Natural killer cell (primary cell): ENCODE data around the gene TRRAP. TPM values are rescaled to one million over a fixed set of nuclear protein-coding genes. Genes with fewer than 3 reads are reported as not detected.

Experiments used
- ATAC-seq, 3 donors: fragments of 150-1000 bp in 2 of 3; fragments of 200-7000 bp in 1 of 3; cut with Tn5 transposase; 1 replicate in 1 of 3; 2 replicates in 2 of 3; pipeline ENCODE4 v1.10.0; 2021; ENCODE audit warnings: mild to moderate bottlenecking in 2 of 3, moderate library complexity in 2 of 3
- DNase-seq, 2 donors: peaks; one replicate each; pipeline versions ENCODE4 v3.0.0 to v3.0.0-alpha.2; 2013 to 2021; ENCODE audit warnings: mixed read lengths in 1 of 2
- H3K27ac ChIP-seq: one replicate; pipeline ENCODE4 v1.5.1; 2013; ENCODE audit warnings: mild to moderate bottlenecking, low read length
- H3K27me3 ChIP-seq: one replicate; pipeline ENCODE4 v1.6.1; 2013; ENCODE audit warnings: low read length; ENCODE audit not compliant: control insufficient read depth, insufficient read depth
- H3K36me3 ChIP-seq: one replicate; pipeline ENCODE4 v1.6.1; 2013; ENCODE audit warnings: low read length; ENCODE audit not compliant: control insufficient read depth, insufficient read depth
- H3K4me1 ChIP-seq: one replicate; pipeline ENCODE4 v1.6.1; 2013; ENCODE audit warnings: low read length; ENCODE audit not compliant: control insufficient read depth, insufficient read depth
- H3K4me3 ChIP-seq: one replicate; pipeline ENCODE4 v1.5.1; 2013; ENCODE audit warnings: low read length
- H3K9me3 ChIP-seq: one replicate; pipeline ENCODE4 v1.6.1; 2013; ENCODE audit warnings: low read length; ENCODE audit not compliant: control insufficient read depth, insufficient read depth
- H3K27ac Mint-ChIP-seq, 2 donors: one replicate each; pipeline ENCODE4 v1.8.0; 2022; ENCODE audit warnings: mild to moderate bottlenecking in 2 of 2, mixed read lengths in 2 of 2, moderate library complexity in 1 of 2
- H3K27me3 Mint-ChIP-seq, 2 donors: one replicate each; pipeline ENCODE4 v1.8.0; 2022; ENCODE audit warnings: low read depth in 2 of 2, mixed read lengths in 2 of 2
- H3K36me3 Mint-ChIP-seq: one replicate; pipeline ENCODE4 v1.8.0; 2022; ENCODE audit warnings: mixed read lengths
- H3K4me1 Mint-ChIP-seq, 2 donors: one replicate each; pipeline ENCODE4 v1.8.0; 2022; ENCODE audit warnings: mixed read lengths in 2 of 2
- H3K4me3 Mint-ChIP-seq: one replicate; pipeline ENCODE4 v1.8.0; 2022; ENCODE audit warnings: mild to moderate bottlenecking, moderate library complexity, mixed read lengths
- H3K9me3 Mint-ChIP-seq, 2 donors: one replicate each; pipeline ENCODE4 v1.8.0; 2022; ENCODE audit warnings: mixed read lengths in 2 of 2
- WGBS: methylation state at CpG from one replicate; pipeline ENCODE4 v1.1.7; 2013; ENCODE audit warnings: missing lambda C conversion rate; ENCODE audit not compliant: insufficient coverage; 5-methylcytosine and 5-hydroxymethylcytosine counted together
- intact Hi-C: fragments of 100-400 bp; cut with micrococcal nuclease; formaldehyde crosslinking; loops from one replicate; pipeline ENCODE4 v1.14.2; 2022
- total RNA-seq, 4 donors: library from RNA; stranded (reverse); fragments of 120-200 nt in 1 of 4; gene quantifications; one replicate each; pipeline versions ENCODE4 v1.2.3 to v1.2.4, GENCODE V29; 2013 to 2022
- TF ChIP-seq, protein P1 (sequence below): fragments of 200-600 bp; IDR thresholded peaks from one replicate; pipeline ENCODE4 v1.8.0; 2022; ENCODE audit warnings: antibody characterized with exemption

TRRAP gene
- total RNA-seq, 3 donors from 2014 or later (not counting 1 experiment from before 2014, with no cell fraction given), result 45.4 to 62.9 (median 62.4) TPM

DNA sequence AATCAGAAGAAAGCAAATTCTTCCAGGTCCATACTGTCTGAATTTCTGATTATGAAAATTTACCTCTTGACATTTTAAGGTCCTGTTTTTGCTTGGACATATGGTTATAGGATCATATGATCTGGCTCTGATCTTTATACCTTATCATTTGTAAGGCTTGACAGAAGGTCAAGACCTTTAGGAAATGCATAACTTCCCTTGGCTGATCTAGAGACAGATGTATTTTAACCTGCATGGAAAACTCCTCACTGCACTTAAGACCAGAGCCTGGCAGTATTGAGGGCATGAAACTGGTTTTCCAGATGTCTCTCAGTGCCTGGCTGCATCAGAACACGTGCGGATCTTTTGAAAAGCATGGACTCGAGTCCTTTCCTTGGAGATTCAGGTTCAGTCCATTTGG lies 55.9 kb downstream of the TRRAP start:
- Mint-ChIP-seq H3K9me3 (no peaks in the 10 kb centered on the region), H3K27me3 (no peaks in the 10 kb centered on the region), H3K4me1 (no peaks in the 10 kb centered on the region), H3K4me3 (no peak overlapping the region), H3K27ac (peak overlapping the region in 1 of 2 donors; percentile 33), H3K36me3 (peaks cover 28% of the 10 kb centered on the region)
- H3K27me3 ChIP-seq, result no peaks in the 10 kb centered on the region
- H3K27ac ChIP-seq, result no peak overlapping the region
- H3K4me1 ChIP-seq, result peaks cover 7% of the 10 kb centered on the region
- intact Hi-C loops, result no loop called here
- ATAC-seq, result no peak
- peaks cover 87% of the 10 kb centered on the region for H3K36me3 ChIP-seq
- no peak overlapping the region for H3K4me3 ChIP-seq
- TF ChIP-seq, protein P1, sequence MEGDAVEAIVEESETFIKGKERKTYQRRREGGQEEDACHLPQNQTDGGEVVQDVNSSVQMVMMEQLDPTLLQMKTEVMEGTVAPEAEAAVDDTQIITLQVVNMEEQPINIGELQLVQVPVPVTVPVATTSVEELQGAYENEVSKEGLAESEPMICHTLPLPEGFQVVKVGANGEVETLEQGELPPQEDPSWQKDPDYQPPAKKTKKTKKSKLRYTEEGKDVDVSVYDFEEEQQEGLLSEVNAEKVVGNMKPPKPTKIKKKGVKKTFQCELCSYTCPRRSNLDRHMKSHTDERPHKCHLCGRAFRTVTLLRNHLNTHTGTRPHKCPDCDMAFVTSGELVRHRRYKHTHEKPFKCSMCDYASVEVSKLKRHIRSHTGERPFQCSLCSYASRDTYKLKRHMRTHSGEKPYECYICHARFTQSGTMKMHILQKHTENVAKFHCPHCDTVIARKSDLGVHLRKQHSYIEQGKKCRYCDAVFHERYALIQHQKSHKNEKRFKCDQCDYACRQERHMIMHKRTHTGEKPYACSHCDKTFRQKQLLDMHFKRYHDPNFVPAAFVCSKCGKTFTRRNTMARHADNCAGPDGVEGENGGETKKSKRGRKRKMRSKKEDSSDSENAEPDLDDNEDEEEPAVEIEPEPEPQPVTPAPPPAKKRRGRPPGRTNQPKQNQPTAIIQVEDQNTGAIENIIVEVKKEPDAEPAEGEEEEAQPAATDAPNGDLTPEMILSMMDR, result no peak
- WGBS, result 100% methylated on average over 3 of the region's 3 CpGs
- no peaks in the 10 kb centered on the region for H3K9me3 ChIP-seq
- no peak for DNase-seq

DNA sequence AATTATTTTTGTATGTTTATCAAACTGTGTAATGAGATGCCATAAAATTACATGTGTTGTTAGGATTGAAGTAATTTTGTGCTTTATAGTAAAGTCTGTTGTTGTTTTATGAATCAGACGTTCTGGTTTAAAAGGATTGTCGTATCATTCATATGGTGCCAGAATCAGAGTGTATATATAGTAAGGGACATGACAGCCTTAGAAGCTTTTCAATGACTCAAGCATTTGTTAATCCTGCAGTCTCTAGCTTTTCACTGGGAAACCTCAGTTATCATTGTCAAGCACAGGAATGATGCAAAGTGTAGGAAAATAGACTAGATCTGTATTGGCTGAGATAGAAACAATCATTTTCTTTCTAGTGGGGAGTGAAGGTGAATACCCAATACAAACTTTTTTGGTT lies 57.5 kb downstream of the TRRAP start:
- Histone ChIP-seq H3K27ac (no peak overlapping the region), H3K9me3 (no peaks in the 10 kb centered on the region), H3K4me3 (no peak overlapping the region), H3K27me3 (no peaks in the 10 kb centered on the region), H3K36me3 (peaks cover 89% of the 10 kb centered on the region), H3K4me1 (peaks cover 4% of the 10 kb centered on the region)
- DNase-seq (no peak), ATAC-seq (no peak)
- 94% methylated on average over 2 of the region's 2 CpGs for WGBS
- Mint-ChIP-seq H3K27me3 (no peaks in the 10 kb centered on the region), H3K4me1 (no peaks in the 10 kb centered on the region), H3K4me3 (no peak overlapping the region), H3K36me3 (peaks cover 28% of the 10 kb centered on the region), H3K27ac (peak overlapping the region in 1 of 2 donors; percentile 47), H3K9me3 (no peaks in the 10 kb centered on the region)
- intact Hi-C loops, result no loop called here
- TF ChIP-seq, protein P1, result no peak

DNA sequence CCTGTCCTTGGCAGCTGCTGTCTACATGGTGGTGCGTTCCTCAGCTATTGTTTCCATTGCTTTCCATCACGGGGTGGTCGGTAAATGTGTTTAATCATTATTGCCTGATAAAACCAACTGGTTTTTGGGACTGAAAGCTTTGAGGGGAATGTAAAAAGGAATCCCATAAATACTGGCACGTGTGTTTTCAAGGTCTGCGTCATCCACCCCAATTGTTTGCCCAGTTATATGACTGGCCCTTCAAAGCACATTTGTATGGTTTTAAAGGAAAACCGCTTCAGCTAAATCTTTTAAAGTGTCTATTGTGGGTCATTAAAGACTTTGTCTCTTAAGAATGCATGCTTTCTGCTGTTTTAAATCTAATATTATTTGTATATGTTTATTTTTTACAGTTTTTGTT lies 65.0 kb downstream of the TRRAP start:
- no peak overlapping the region for H3K4me3 Mint-ChIP-seq
- Histone ChIP-seq H3K9me3 (no peaks in the 10 kb centered on the region), H3K27ac (no peak overlapping the region), H3K27me3 (no peaks in the 10 kb centered on the region), H3K36me3 (peaks cover 71% of the 10 kb centered on the region), H3K4me3 (no peak overlapping the region), H3K4me1 (no peaks in the 10 kb centered on the region)
- WGBS, result 98% methylated on average over 6 of the region's 6 CpGs
- ATAC-seq (no peak), DNase-seq (no peak)
- intact Hi-C loops, result no loop called here
- H3K4me1 Mint-ChIP-seq, result peaks cover 0 to 4% of the 10 kb centered on the region in 2 donors
- no peaks in the 10 kb centered on the region for H3K27me3 Mint-ChIP-seq
- peaks cover 20% of the 10 kb centered on the region for H3K36me3 Mint-ChIP-seq
- no peaks in the 10 kb centered on the region for H3K9me3 Mint-ChIP-seq
- TF ChIP-seq, protein P1, result no peak
- no peak overlapping the region for H3K27ac Mint-ChIP-seq

DNA sequence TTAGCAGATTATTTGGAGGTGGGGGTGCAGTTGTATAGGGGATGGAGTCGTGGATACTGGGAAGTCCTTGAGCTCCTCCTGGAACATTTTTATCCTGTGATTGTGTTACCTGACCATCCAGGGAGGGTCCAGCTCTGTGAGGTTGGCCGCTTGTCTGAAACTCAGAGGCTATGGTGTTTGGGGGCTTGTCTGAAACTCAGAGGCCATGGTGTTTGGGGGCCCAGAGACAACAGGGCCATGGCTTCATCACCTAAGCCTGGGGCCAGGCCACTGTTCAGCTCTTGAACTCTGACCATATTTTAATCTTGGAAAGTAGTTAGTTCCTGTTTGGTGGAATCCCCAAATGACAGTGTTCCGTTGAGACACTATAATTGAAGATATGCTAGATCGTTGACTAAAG lies 66.1 kb downstream of the TRRAP start:
- no peak overlapping the region for H3K4me3 ChIP-seq
- ATAC-seq (no peak), DNase-seq (no peak)
- intact Hi-C loops, result no loop called here
- H3K4me1 ChIP-seq, result no peaks in the 10 kb centered on the region
- Mint-ChIP-seq H3K27ac (no peak overlapping the region), H3K4me1 (peaks cover 0 to 4% of the 10 kb centered on the region in 2 donors), H3K36me3 (peaks cover 14% of the 10 kb centered on the region), H3K9me3 (no peaks in the 10 kb centered on the region), H3K27me3 (no peaks in the 10 kb centered on the region), H3K4me3 (no peak overlapping the region)
- no peaks in the 10 kb centered on the region for H3K9me3 ChIP-seq
- H3K27me3 ChIP-seq, result no peaks in the 10 kb centered on the region
- peaks cover 71% of the 10 kb centered on the region for H3K36me3 ChIP-seq
- TF ChIP-seq, protein P1, result no peak
- no peak overlapping the region for H3K27ac ChIP-seq
- 95% methylated on average over 4 of the region's 4 CpGs for WGBS
